Heart right ventricle (tissue), 16 donors: ENCODE measurements around the gene PRR5. TPM values are rescaled to one million over a fixed set of nuclear protein-coding genes. Genes with fewer than 3 reads are reported as not detected.
A peak's percentile ranks its signal among the peaks of the same experiment; 100 is the strongest.

Experiments
- ATAC-seq, 8 donors: fragments of 200-7000 bp; cut with Tn5 transposase; one replicate each; pipeline ENCODE4 v1.9.1; 2020; ENCODE audit warnings: mild to moderate bottlenecking in 8 of 8, moderate library complexity in 8 of 8, moderate number of reproducible peaks in 1 of 8
- DNase-seq, 2 donors: peaks; one replicate each; pipeline ENCODE4 v3.0.0-alpha.2; 2020
- H3K27ac ChIP-seq, 10 donors: fragments of 200-600 bp; sonication (generic) in 2 of 10; one replicate each; pipeline versions ENCODE4 v1.5.0 to v1.8.0; 2020 to 2022; ENCODE audit warnings: mild to moderate bottlenecking in 3 of 10
- H3K27me3 ChIP-seq, 7 donors: fragments of 200-600 bp; one replicate each; pipeline ENCODE4 v1.8.0; 2021 to 2022; ENCODE audit warnings: mild to moderate bottlenecking in 2 of 7
- H3K36me3 ChIP-seq, 9 donors: fragments of 200-600 bp; sonication (generic) in 1 of 9; one replicate each; pipeline versions ENCODE4 v1.5.0 to v1.8.0; 2020 to 2022; ENCODE audit warnings: mild to moderate bottlenecking in 2 of 9
- H3K4me1 ChIP-seq, 9 donors: fragments of 200-600 bp; sonication (generic) in 1 of 9; one replicate each; pipeline versions ENCODE4 v1.5.0 to v1.8.0; 2020 to 2022; ENCODE audit warnings: mild to moderate bottlenecking in 4 of 9
- H3K4me3 ChIP-seq, 10 donors: fragments of 200-600 bp; sonication (generic) in 2 of 10; one replicate each; pipeline versions ENCODE4 v1.5.0 to v1.8.0; 2020 to 2022; ENCODE audit warnings: mild to moderate bottlenecking in 7 of 10, moderate library complexity in 2 of 10
- H3K9me3 ChIP-seq, 11 donors: fragments of 200-600 bp in 10 of 11; sonication (generic) in 2 of 11; one replicate each; pipeline versions ENCODE4 v1.5.0 to v1.8.0; 2013 to 2022; ENCODE audit warnings: mild to moderate bottlenecking in 2 of 11, control low read depth in 1 of 11, moderate library complexity in 1 of 11
- CTCF ChIP-seq, 9 donors: fragments of 200-600 bp; sonication (generic) in 2 of 9; IDR thresholded peaks; one replicate each; pipeline versions ENCODE4 v1.5.0 to v1.8.0; 2021 to 2022; ENCODE audit warnings: antibody characterized with exemption in 9 of 9, mild to moderate bottlenecking in 5 of 9, moderate library complexity in 1 of 9
- WGBS, 2 donors: extraction: QIAGEN DNeasy Blood & Tissue Kit; methylation state at CpG; one replicate each; pipeline ENCODE4 v1.1.7; 2013; ENCODE audit warnings: inconsistent platforms in 1 of 2; 5-methylcytosine and 5-hydroxymethylcytosine counted together
- intact Hi-C, 10 donors: fragments of 100-400 bp; cut with DNase I; formaldehyde crosslinking; loops; one replicate each; pipeline versions ENCODE4 v1.11.1 to v1.14.2; 2022
- polyA plus RNA-seq, 2 donors: library from polyadenylated mRNA; stranded (reverse); fragments of 200-250 nt; gene quantifications; one replicate each; pipeline ENCODE4 v1.2.3, GENCODE V29; 2013
- total RNA-seq, 10 donors: library from RNA; stranded (reverse); fragmentation: NEBNext Ultra II Directional in 3 of 10; extraction: Animal tissue kit (Norgen Biotek cat#: 25700) in 3 of 10; gene quantifications; one replicate each; pipeline versions ENCODE4 v1.2.1 to v1.2.4, GENCODE V29; 2021 to 2023
- donor health status: Arrhythmogenic right ventricular cardiomyopathy.
- donor health status: ischemic (EF 13 %, LVEDD 7.1; RV severe dilation, severe dysfunction).
- donor health status: healthy with polysubstance abuse.
- donor health status: DM: no; HTN: yes; CAD: no.
- donor health status: DM: no; HTN: no; CAD: no.
- donor health status: ischemic (EF 25% LVEDD 6.9; RV normal size, moderate dysfunction).
- donor health status: ischemic (EF 25% LVEDD 5.7; RV mildly dilated, moderate dysfunction).
- donor health status: healthy.
- donor health status: DM: yes; HTN: yes; CAD: no.
- donor health status: Ischemic cardiomyopathy.
- donor health status: ischemic (EF 35%, LVEDD 5.7; RV mildly dilated, moderate dysfunction).
- donor health status: nonischemic (EF 11% LVEDD 7.7; RV severe dilation, severe dysfunction).
- donor health status: DM: yes; HTN: yes; CAD: no.
- donor health status: PGD.
- donor health status: ischemic (EF 29% LVEDD 5.4; RV normal size, mild dysfunction).
- donor health status: nonischemic (EF 23%, LVEDD 6.1; RV moderate dilation, normal function).

PRR5 gene
- total and polyA plus RNA-seq, 12 donors = 0.96 to 4.8 (median 2.9) TPM

- DNase-seq (no peak), ATAC-seq (no peak)
- 83 to 84% methylated on average over 10 of the region's 10 CpGs for WGBS, 2 donors
- Histone ChIP-seq H3K36me3 (no peaks in the 10 kb centered on the region), H3K27ac (no peak overlapping the region), H3K27me3 (no peaks in the 10 kb centered on the region), H3K4me1 (peaks cover 0 to 18% (median 8%) of the 10 kb centered on the region in 9 donors), H3K4me3 (no peak overlapping the region), H3K9me3 (no peaks in the 10 kb centered on the region)
- TF ChIP-seq CTCF (IDR thresholded peaks at IDR 0.05) = no peak
- intact Hi-C loops = no loop called here
Measured at GRCh38 chr22:44689173-44689572, 12.8 kb upstream of the PRR5 start.

- Histone ChIP-seq H3K27me3 (no peaks in the 10 kb centered on the region), H3K4me3 (no peak overlapping the region), H3K27ac (no peak overlapping the region), H3K9me3 (no peaks in the 10 kb centered on the region), H3K4me1 (peaks cover 0 to 10% (median 1%) of the 10 kb centered on the region in 9 donors), H3K36me3 (no peaks in the 10 kb centered on the region)
- intact Hi-C loops = no loop called here
- ATAC-seq = no peak
- TF ChIP-seq CTCF (IDR thresholded peaks at IDR 0.05) = no peak
- WGBS, 2 donors = 90% methylated on average over 9 of the region's 9 CpGs
- DNase-seq = no peak
Measured at GRCh38 chr22:44689915-44690524, 12.0 kb upstream of the PRR5 start.

- DNase-seq = no peak
- H3K4me1 ChIP-seq = peaks cover 0 to under 1% (median 0%) of the 10 kb centered on the region in 9 donors
- 63 to 69% methylated on average over 24 of the region's 24 CpGs for WGBS, 2 donors
- intact Hi-C loops = no loop called here
- no peak overlapping the region for H3K27ac ChIP-seq
- no peak overlapping the region for H3K4me3 ChIP-seq
- no peak for TF ChIP-seq CTCF (IDR thresholded peaks at IDR 0.05)
- no peaks in the 10 kb centered on the region for H3K9me3 ChIP-seq
- ATAC-seq = peak in 2 of 8 donors; percentile 16 to 23
- H3K27me3 ChIP-seq = peaks cover 0 to under 1% (median 0%) of the 10 kb centered on the region in 7 donors
- H3K36me3 ChIP-seq = no peaks in the 10 kb centered on the region
Measured at GRCh38 chr22:44691796-44692661, 10.0 kb upstream of the PRR5 start.

- Histone ChIP-seq H3K36me3 (no peaks in the 10 kb centered on the region), H3K27me3 (peaks cover 0 to 5% (median 0%) of the 10 kb centered on the region in 7 donors), H3K9me3 (no peaks in the 10 kb centered on the region), H3K27ac (no peak overlapping the region), H3K4me3 (no peak overlapping the region), H3K4me1 (peaks cover 0 to 2% (median 0%) of the 10 kb centered on the region in 9 donors)
- no peak for TF ChIP-seq CTCF (IDR thresholded peaks at IDR 0.05)
- 92 to 96% methylated on average over 11 of the region's 11 CpGs for WGBS, 2 donors
- no peak for ATAC-seq
- intact Hi-C loops = no loop called here
- DNase-seq = no peak
Measured at GRCh38 chr22:44692662-44693007, 9.4 kb upstream of the PRR5 start.
